Brain microvascular endothelial cell (primary cell): ENCODE results near the gene MLLT3.

Experiments
- DNase-seq: peaks from one replicate; pipeline ENCODE4 v3.0.0-alpha.2; 2020
- H3K27ac ChIP-seq: fragments of 250-450 bp; sonication (Bioruptor Pico); 2 replicates; pipeline ENCODE4 v1.5.1; 2020; ENCODE audit warnings: mild to moderate bottlenecking, moderate library complexity
- H3K27me3 ChIP-seq: fragments of 250-450 bp; sonication (Bioruptor Pico); replicated peaks from 2 replicates; pipeline ENCODE4 v1.5.1; 2020; ENCODE audit warnings: mild to moderate bottlenecking
- H3K36me3 ChIP-seq: fragments of 250-450 bp; sonication (Bioruptor Pico); replicated peaks from 2 replicates; pipeline ENCODE4 v1.5.1; 2020; ENCODE audit warnings: mild to moderate bottlenecking
- H3K4me3 ChIP-seq: 2 replicates; pipeline ENCODE4 v1.5.1; 2011; ENCODE audit warnings: low read depth, mild to moderate bottlenecking, control low read depth, low read length, moderate library complexity
- in situ Hi-C: cut with HindIII; loops from 2 replicates; pipeline ENCODE4 v1.10.0; 2017; ENCODE audit warnings: low sequenced_read_pairs, low pct_ligation_motif_present
- TF ChIP-seq, protein P1 (sequence below): IDR thresholded peaks from 2 replicates; pipeline ENCODE4 v1.5.1; 2011; ENCODE audit warnings: low read depth, mild to moderate bottlenecking, moderate library complexity, low read length, control low read depth, inconsistent platforms; ENCODE audit errors: missing control alignments

Gene MLLT3

DNA sequence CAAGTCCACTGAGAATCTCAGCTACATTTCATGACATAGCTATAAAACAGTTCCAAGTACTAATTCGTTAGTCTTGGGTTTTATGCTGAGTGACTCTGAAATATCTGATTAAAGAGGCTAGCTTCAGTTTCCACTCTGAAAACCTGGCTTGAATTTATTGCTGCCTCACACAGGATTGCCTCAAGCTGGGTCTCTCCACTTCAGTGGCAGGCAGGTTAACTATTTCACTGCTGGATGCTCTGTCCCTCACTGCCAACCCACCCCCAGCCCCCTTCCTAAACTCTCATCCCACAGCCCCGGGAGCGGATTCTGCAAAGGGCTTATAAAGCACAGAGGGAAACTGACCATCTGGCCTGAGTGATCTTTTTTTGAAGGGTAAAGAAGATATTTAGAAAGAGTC is 318.3 kb downstream of the MLLT3 start:
- in situ Hi-C loops, result no loop called here
- no peaks in the 10 kb centered on the region for H3K27me3 ChIP-seq
- TF ChIP-seq, protein P1, sequence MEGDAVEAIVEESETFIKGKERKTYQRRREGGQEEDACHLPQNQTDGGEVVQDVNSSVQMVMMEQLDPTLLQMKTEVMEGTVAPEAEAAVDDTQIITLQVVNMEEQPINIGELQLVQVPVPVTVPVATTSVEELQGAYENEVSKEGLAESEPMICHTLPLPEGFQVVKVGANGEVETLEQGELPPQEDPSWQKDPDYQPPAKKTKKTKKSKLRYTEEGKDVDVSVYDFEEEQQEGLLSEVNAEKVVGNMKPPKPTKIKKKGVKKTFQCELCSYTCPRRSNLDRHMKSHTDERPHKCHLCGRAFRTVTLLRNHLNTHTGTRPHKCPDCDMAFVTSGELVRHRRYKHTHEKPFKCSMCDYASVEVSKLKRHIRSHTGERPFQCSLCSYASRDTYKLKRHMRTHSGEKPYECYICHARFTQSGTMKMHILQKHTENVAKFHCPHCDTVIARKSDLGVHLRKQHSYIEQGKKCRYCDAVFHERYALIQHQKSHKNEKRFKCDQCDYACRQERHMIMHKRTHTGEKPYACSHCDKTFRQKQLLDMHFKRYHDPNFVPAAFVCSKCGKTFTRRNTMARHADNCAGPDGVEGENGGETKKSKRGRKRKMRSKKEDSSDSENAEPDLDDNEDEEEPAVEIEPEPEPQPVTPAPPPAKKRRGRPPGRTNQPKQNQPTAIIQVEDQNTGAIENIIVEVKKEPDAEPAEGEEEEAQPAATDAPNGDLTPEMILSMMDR, result no peak
- no peaks in the 10 kb centered on the region for H3K36me3 ChIP-seq
- no peak for DNase-seq
- no peak overlapping the region for H3K27ac ChIP-seq
- no peak overlapping the region for H3K4me3 ChIP-seq

DNA sequence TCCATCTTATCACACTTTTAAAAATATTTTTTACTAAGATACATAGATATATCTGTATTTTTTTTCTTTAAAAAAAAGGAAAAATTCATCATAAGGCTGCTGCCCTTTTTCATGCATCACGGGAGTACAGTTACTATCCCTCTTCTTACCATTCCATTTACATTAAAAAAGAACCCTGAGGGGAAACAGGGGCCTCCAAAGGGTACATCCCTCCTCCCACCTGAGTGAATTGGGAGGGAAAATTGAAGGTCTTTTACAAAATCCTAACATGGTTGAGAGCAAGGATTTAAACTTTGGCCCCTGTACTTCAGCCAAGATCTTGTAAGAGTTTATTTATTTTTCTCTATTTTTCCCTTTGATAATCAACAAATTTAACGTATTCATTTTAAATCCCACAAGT is 319.2 kb downstream of the MLLT3 start:
- in situ Hi-C loops, result no loop called here
- H3K27ac ChIP-seq, result no peak overlapping the region
- H3K27me3 ChIP-seq, result no peaks in the 10 kb centered on the region

DNA sequence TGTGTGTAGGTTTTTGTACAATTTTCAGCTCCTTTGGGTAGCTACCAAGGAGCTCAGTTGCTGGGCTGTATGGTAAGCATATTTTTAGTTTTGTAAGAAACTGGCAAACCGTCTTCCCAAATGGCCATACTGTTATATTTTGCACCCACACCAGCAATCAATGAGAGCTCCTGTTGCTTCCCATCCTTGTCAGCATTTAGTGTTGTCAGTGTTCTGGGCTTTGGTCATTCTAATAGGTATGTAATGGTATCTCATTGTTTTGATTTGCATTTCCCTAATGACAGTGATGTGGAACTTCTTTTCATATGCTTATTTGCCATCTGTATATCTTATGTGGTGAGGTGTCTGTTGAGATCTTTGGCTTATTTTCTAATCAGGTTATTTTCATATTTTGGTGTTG is 320.1 kb downstream of the MLLT3 start:
- Histone ChIP-seq H3K27ac (no peak overlapping the region), H3K36me3 (no peaks in the 10 kb centered on the region), H3K27me3 (no peaks in the 10 kb centered on the region), H3K4me3 (no peak overlapping the region)
- in situ Hi-C loops, result no loop called here
- no peak for DNase-seq
- TF ChIP-seq, protein P1, result no peak

More for the DNA sequence above, 319.2 kb downstream of the MLLT3 start:
- TF ChIP-seq, protein P1, result no peak
- Histone ChIP-seq H3K4me3 (no peak overlapping the region), H3K36me3 (no peaks in the 10 kb centered on the region)
- DNase-seq, result no peak

DNA sequence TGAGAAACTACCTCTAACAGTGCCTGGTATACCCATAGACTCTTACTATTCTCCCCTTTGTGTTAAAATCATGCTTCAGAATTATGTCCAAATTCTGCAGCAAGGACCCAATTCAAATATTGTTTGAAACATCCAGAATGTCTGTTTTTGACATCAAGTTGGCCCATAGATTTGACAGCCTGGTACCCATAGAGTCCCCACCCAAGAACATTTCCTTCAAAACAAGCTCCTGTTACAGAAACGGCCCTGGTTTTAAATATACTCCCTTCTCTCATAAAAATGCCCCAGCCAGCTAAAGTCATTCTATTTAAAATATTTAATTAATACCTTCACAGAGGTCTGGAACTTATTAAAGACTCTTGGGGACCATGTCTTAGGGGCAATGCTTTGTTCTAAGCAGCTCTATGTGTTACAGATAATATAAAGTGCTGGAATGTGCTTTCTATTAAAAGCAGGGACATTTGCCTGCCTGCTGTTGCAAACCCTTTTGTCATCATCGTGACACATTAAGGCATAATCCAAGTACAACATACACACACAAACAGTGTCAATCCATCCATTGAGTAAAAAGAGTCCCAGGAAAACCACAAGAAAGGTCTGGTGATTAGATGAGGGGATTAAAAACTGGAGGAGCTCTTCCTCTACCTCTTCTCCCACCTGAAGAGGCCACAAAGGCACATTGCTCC is 321.7 kb downstream of the MLLT3 start:
- in situ Hi-C loops, result no loop called here
- TF ChIP-seq, protein P1, result no peak
- no peak for DNase-seq
- no peak overlapping the region for H3K27ac ChIP-seq
- no peaks in the 10 kb centered on the region for H3K27me3 ChIP-seq
- no peaks in the 10 kb centered on the region for H3K36me3 ChIP-seq
- H3K4me3 ChIP-seq, result no peak overlapping the region

DNA sequence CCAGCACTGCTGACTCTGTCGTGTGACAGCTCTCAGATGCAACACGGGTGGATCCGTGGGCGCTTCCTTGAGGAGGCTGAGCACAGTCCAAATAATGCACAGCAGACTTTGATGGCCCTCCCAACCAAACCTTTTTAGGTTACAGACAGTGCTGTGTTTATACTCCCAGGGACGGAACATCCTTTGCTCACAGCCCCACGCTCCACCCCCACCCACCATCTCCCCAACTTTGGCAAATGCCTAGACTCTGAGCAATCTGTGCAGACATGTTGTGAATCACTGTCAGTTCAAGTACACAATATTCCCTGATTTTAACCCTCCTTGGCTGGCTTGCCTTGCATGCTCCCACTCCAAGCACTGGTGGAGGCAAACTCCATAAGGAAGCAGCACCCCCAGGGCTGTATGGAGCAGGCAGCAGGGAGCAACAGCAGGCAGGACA is 324.6 kb downstream of the MLLT3 start:
- in situ Hi-C loops, result no loop called here
- H3K4me3 ChIP-seq, result no peak overlapping the region

More for the DNA sequence above, 324.6 kb downstream of the MLLT3 start:
- DNase-seq, result peak; percentile 90
- H3K27ac ChIP-seq, result peak overlapping the region; percentile 50
- H3K36me3 ChIP-seq, result no peaks in the 10 kb centered on the region
- TF ChIP-seq, protein P1, result no peak
- no peaks in the 10 kb centered on the region for H3K27me3 ChIP-seq
